HCT116 (cell line): ENCODE data around the gene TMX3.

Source experiments
- CBX3 ChIP-seq: IDR thresholded peaks from 2 replicates; pipeline ENCODE4 v1.6.1; 2012; ENCODE audit warnings: low read depth
- CTCF ChIP-seq, 3 experiments: fragments of 200-600 bp in 1 of 3; sonication (generic) in 1 of 3; IDR thresholded peaks in 2 of 3; conservative IDR thresholded peaks in 1 of 3; 2 replicates each; pipeline ENCODE4 v1.5.1; 2012 to 2017; ENCODE audit warnings: low read depth in 2 of 3, low read length in 2 of 3, antibody characterized with exemption in 1 of 3, borderline replicate concordance in 1 of 3, control low read depth in 1 of 3, mild to moderate bottlenecking in 1 of 3, mixed read lengths in 1 of 3, mixed run types in 1 of 3, moderate library complexity in 1 of 3; ENCODE audit not compliant: insufficient read depth in 1 of 3
- ELF1 ChIP-seq: IDR thresholded peaks from 2 replicates; pipeline ENCODE4 v1.6.1; 2012; ENCODE audit warnings: low read depth, borderline replicate concordance
- EZH2 ChIP-seq: fragments of 200-600 bp; sonication (generic); IDR thresholded peaks from 2 replicates; pipeline ENCODE4 v1.6.1; 2017; ENCODE audit warnings: antibody characterized with exemption, mixed run types
- MAX ChIP-seq: IDR thresholded peaks from 2 replicates; pipeline ENCODE4 v1.6.1; 2012
- POLR2A ChIP-seq: IDR thresholded peaks from 2 replicates; pipeline ENCODE4 v1.7.0; 2011; ENCODE audit warnings: borderline replicate concordance; ENCODE audit not compliant: insufficient read depth, insufficient read length; ENCODE audit errors: extremely low read depth
- POLR2AphosphoS5 ChIP-seq: IDR thresholded peaks from 2 replicates; pipeline ENCODE4 v1.6.1; 2011; ENCODE audit warnings: mild to moderate bottlenecking, low read depth, low read length, moderate library complexity
- SIN3A ChIP-seq: IDR thresholded peaks from 2 replicates; pipeline ENCODE4 v1.6.1; 2012; ENCODE audit warnings: low read depth
- SP1 ChIP-seq: IDR thresholded peaks from 2 replicates; pipeline ENCODE4 v1.6.1; 2012; ENCODE audit warnings: low read depth
- YY1 ChIP-seq: IDR thresholded peaks from 2 replicates; pipeline ENCODE4 v1.6.1; 2011; ENCODE audit warnings: low read length, low read depth, moderate library complexity, mild to moderate bottlenecking; ENCODE audit not compliant: insufficient replicate concordance; ENCODE audit errors: extremely low read depth
- ZFX ChIP-seq: fragments of 450-650 bp; IDR thresholded peaks from 2 replicates; pipeline ENCODE4 v1.6.1; 2017

GRCh38 chr18:68764016-68764415, 49.1 kb upstream of the TMX3 start:
- TF ChIP-seq ZFX, result no peak
- TF ChIP-seq EZH2, result no peak
- TF ChIP-seq POLR2A, result no peak
- TF ChIP-seq CTCF (IDR thresholded peaks at IDR 0.05 in 2 of 3, conservative IDR thresholded peaks at IDR 0.05 in 1 of 3; ENCODE audit: borderline replicate concordance in 1 of 3, insufficient read depth in 1 of 3, low read depth in 2 of 3, low read length in 2 of 3), result no peak
- TF ChIP-seq ELF1, result no peak
- no peak for TF ChIP-seq CBX3
- no peak for TF ChIP-seq POLR2AphosphoS5
- TF ChIP-seq YY1, result no peak
- no peak for TF ChIP-seq SP1
- TF ChIP-seq MAX, result no peak
- no peak for TF ChIP-seq SIN3A
